Hindlimb muscle (tissue), 1 donor: ENCODE results near the gene AHCYL2. TPM values are rescaled to one million over a fixed set of nuclear protein-coding genes. Genes with fewer than 3 reads are reported as not detected.
"Not testable (repeated sequence)": the region's sequence is repeated elsewhere in the genome, so short reads cannot be mapped to it uniquely, and the experiment has no call there.

Experiments
- DNase-seq: peaks from one replicate; pipeline ENCODE4 v3.0.0-alpha.2; 2013
- polyA plus RNA-seq: library from polyadenylated mRNA; unstranded; fragments of 120-200 nt; gene quantifications from one replicate; pipeline ENCODE4 v1.2.1, GENCODE V29; 2013; ENCODE audit not compliant: insufficient read length

AHCYL2 gene
- polyA plus RNA-seq, 1 donor, result 19.1 TPM

DNA sequence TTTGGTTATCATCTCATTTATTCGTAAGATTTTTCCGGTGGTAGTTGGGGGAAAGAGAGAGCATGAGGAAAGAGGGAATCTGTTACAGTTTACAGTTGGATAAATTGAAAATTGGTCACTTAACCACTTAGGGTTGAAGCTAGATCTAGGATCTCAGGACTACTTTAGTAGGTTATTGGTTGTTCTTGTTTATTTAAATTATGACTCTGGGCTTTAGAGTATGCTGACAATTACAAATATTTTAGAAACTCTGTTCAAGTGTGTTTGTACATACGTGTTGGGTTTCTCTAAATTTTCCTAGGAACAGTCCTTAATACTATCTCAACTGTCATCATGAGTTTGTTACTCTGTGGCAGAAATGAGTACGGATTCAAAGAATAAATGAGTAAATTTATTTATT is 160.8 kb downstream of the AHCYL2 start:
- no peak for DNase-seq

DNA sequence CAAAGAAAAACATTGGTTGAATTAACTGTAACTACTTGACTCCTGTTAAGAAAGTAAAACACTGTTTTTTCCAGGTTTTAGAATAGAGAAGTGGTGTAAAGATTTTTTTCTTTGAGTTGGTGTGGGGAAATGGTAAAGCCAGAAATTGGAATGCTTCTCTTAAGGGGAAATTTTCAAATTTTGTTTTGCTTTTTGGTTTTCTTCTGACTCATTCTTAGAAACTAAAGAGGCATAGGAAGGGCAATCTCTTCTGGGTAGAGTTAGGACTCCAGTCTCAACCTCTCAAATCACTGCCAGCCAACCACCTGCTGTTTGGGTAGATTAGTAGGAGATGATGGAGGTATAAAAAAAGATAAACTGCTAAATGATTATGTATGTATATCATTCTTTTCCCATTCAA is 161.7 kb downstream of the AHCYL2 start:
- DNase-seq, result no peak

DNA sequence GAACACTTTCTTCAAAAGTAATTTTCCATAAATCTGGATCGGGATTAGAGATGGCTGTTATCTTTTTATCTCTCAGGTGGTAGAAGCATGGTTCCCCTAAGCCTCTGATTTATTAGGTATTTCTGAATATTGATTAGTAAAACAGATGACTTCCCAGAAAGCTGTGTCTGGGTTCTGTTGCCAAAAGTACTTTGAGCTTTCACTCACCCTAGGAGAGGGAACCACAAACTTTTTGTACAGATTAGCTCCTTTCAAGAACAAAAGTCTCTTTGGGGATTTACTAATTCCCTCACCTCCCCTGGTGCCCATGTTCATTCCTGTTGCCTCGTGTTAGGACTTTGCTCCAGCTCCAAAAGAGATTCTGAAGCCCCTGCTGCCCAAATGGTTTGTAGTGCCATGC is 162.7 kb downstream of the AHCYL2 start:
- DNase-seq, result no peak

DNA sequence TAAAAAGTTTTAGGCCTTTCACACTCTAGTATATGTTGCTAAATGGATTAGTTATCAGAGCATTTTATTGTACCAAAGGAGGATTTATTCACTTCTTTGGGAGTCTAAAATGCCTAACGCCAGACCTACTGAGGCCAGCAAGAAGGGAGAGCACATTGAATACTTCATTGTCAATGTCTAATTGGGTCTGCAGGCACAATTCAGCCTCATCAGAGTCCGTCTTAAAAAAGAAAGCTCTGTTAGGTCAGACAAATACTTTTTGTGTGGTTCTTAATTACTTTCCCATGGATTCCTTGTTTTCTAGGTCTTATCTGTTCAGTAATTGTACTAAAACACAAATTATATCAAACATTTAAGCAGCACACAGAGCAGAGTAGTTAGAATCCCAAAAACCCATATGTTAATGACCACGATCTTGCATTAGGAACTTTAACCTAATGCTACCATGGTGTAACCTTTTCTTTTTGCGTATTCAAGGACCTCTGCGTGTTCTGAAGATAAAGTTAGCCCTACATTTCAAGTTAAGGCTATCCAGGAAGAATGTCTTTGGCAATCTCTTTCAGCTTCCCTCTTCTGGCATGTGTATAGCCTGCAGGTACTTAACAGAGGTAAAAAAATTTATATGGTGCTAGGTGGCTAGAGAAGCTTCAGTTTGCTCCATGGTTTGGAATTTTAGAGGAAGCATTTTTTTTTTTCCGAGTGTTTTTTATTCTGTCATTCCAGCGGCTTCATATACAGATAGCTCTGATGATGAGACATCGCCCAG is 163.7 kb downstream of the AHCYL2 start:
- no peak for DNase-seq

DNA sequence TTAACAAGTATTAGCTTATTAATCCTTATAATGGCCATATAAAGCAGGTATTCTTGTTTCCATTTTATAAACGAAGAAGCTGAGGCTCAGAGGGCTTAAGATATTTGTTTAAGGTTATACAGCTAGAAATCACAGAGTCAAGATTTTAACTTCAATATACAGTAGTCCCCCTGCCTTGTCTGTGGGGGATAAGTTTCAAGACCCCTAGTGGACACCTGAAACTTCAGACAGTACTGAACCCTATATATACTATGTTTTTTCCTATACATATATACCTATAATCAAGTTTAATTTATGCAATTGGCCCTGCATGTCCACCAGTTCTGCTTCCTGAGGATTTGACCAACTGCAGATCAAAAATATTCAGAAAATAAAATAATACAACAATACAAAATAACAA is 165.0 kb downstream of the AHCYL2 start:
- no peak for DNase-seq

DNA sequence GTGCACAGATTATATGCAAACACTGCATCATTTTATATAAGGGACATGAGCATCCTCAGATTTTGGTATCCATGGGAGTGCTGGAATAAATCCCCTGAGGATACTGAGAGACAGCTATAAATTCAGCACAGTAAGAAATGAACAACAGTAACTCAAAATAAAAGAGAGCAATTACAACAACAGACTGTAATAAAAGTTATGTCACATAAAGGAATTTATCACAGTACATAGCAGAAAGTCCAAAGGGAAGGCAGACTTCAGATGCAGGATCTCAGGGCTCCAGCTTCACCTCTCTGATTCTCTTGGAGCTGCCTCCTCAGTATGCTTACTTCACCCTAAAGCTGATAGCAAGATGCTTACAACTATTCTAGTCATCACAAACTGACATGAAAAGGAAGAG is 165.5 kb downstream of the AHCYL2 start:
- DNase-seq, result no peak

DNA sequence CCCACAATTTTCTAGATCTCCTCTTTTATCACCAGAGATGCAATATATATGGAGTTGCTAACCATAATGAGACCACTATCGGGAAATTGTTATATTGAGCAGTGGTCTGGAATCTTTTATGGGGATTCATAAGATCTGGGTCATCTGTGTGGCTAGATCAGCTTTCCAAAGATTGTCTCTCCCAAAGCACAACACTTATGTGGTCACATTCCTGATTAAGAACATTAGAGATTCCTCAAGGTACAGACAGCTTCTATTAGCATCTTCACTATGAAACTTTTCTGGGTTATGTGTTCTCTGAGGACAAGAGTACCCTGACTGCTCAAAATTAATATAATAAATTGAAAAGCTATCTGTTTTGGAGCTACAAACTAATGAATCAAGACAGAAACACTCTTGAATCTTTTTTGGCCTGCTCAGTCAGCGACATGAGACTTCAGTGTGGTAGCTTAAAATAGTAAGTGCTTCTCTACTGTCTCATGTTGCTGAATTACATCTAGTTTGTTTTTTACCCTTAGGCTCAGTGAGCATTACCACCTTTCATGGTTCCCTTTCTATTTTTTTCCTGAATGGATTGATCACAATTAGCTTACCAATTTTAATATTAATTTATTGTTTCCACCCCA is 166.8 kb downstream of the AHCYL2 start:
- no peak for DNase-seq

DNA sequence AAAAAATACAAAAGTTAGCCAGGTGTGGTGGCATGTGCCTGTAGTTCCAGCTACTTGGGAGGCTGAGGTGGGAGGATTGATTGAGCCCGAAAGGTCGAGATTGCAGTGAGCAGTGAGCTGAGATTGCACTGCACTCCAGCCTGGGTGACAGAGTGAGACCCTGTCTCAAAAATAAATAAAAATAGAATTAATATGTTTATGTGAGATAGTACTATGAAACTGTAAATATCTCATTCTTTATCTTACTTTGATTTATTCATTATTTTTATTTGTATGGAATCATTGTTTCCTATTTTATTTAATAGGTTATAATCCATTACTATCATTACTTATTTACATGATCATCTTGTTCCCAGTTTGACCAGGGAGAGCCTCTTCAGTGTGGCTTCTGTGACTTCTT is 168.4 kb downstream of the AHCYL2 start:
- no peak for DNase-seq

DNA sequence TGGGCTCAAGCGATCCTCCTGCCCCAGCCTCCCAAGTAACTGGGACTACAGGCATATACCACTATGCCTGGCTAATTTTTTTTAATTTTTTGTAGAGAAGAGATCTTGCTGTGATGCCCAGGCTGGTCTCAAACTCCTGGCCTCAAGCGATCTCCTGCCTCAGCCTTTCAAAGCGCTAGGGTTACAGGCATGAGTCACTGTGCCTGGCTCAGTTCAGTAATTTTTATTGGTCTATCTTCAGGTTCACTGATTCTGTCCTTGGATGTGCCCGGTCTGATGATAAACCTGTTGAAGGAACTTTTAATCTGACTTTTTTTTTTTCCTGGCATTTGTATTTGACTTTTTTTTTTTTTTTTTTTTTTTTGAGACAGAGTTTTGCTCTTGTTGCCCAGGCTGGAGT is 169.3 kb downstream of the AHCYL2 start:
- no peak for DNase-seq

DNA sequence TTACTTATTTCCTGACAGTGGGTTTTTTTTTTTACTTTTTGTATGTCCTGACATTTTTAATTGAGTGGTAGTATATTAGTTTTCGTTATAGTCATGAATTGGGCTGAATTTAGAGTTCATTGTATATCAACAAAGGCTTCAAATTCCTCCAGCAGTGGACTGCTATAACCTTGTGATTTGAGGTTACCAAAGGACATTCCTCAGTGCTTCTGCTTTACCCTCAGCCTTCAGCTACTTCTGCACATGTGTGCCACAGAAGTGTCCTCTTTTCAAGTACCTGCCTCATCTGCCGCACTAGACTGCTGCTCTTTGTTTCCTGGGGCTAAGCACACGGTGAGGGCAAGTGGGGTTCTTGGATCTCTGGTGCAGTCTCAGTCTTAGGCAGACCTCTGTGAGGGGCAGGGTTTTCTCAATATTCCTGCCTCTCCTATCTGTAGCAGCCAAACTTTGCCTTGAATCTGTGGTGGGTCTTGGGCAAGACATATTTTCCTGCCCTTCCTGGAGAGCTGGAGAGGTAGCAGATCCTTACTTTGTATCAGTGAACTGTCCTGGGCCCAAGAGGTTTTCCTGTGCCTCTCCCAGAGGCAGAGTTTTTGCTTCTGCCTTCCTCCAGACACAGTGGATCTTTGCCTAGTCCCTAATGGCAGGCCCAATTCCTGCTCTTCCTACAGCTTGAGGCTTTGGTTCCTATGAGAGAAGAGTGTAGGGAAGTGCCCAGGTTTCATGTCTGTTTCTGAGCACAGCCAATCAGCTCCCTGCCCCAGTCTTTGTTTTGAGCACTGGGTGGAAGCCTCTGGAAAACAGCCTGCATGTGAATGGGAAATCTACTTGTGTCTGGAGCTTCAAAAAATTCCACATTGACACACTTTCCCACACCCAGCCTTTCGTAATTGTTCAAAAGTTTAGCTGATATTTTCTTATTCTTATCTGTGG is 170.4 kb downstream of the AHCYL2 start:
- DNase-seq, result no peak

DNA sequence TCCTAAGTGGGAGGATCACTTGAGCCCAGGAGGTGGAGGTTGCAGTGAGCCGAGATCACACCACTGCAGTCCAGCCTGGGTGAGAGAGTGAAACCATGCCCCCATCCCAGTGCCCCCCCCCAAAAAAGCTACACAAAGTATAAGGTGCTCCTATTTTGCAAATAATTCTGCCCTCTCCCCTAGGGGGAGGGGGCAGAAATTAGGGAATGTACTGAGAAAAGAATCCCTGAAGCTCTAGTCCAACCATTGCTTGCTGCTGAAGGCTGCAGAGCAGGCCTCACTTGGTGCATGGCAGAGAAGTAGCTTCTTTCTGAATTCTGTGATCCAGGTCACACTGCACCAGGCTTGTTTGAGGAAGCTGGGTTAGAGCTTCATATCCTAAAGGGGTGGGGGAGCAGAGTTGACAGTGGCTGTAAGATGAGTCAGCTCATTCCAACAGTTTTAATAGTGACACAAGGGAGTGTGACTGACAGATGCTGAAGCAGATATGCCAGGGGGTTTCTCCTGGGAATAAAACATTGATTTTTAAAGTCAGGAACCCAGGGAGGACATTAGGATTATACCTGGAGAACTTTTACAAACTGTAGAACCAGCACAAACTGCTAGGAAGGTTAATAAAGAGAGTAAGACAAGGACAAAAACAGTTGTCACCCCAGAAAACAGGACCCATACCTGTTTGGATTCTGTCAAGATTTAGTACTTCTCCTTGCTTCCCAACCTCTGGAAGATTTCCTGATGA is 176.6 kb downstream of the AHCYL2 start:
- DNase-seq, result no peak

DNA sequence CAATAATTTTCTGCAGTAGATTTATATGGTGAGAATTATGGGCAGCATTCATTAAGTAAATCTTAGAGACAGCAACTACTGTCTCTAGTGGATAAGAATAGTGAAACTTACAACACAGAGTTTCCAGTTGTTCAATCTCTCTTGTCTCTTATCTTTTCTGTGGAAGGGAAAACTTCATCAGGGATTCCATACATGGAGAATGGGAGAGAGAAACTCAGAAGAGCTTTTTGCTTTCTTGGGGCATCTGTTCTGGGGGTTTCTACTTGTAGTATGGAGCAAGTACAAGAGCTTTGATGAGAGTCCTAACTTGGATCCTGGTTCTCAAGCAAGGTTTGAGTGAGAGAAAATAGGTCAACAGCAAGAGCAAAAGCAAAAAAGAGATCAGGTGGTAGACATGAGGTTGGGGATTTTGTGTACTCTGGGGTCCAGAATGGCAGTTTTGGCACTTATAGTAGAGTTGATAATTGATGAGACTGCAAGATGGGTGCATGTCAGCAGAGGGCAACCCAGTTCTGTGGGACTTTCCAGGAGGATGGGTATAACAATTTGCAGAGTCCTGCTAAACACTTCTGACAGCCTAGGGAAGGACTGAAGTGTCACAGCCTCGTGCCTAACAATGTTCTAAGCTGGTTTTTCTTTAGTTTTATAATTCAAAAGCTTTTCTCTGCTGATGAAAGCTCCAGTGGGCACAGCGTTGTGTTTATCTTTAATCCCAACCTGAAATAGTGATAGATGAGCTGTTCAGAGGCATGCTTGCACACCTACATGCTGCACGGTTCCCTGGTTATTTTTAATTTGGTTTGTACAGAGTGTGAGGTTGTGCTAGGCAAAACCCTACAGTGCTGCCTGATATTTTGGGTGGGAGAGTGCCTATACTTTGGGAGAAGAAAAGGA is 177.4 kb downstream of the AHCYL2 start:
- DNase-seq, result no peak

DNA sequence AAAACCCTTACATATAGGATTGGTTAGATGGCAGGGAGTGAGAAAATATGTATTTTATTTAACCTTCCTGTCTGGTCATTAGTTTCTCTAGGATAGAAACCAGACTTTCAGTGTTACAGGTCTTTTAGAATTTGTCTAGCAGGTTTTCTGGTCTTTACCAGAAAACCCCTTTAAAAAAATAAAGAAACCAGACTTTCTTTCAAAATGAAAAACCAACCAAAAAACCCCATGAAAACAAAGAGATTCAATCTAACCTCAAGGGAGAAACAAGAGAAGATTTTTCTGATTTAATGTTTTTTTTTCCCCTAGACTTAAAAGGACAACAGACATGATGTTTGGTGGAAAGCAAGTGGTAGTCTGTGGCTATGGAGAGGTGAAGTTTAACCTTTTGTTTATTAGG is 180.7 kb downstream of the AHCYL2 start:
- DNase-seq, result no peak

DNA sequence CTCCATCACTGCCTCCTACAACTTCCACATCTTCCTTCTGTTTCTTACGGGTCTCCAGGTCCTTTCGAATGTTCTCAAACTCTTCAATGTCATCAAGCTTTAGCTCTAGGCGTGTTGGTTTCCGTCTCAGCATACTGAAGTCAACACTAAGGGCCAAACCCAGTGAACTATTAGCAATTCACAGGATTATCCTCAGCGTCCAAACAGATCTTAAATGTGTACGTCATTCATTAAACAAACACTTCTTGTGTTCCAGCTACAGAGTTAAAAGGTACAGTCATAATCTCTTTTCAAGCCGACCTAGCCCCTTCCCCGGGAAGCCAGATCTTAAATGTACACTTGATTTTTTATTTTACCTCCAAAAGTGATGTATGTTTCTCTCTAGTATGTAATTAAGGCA is 185.4 kb downstream of the AHCYL2 start:
- DNase-seq, result not testable (repeated sequence)

DNA sequence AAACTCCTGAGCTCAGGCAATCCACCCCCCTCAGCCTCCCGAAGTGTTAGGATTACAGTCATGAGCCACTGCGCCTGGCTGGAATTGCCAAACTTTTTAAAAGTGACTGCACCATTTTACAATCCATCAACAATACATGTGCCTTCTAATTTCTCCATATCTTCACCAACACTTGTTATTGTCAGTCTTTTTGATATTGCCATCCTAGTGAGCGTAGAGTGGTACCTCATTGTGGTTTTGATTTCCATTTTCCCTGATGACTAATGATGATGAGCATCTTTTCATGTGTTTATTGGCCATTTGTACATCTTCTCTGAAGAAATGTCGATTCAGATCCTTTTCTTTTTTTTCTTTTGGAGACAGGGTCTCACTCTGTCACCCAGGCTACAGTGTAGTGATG is 187.7 kb downstream of the AHCYL2 start:
- DNase-seq, result no peak

DNA sequence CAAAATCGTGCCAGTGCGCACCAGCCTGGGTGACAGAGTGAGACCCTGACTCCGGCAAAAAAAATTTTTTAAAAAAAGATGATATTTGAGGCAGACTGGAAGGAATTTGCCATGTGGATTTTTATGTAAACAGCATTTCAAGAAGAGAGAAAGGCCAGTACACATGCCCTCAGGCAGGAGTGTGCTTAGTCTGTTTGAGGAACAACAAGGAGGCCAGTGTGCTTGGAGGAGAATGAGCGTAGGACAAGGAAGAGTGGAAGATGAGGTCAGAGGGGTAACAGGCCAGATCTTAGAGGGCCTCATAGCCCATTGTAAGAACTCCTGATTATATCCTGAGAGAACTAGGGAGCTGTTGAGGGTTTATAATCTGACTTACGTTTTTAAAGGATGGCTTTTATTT is 192.2 kb downstream of the AHCYL2 start:
- no peak for DNase-seq

DNA sequence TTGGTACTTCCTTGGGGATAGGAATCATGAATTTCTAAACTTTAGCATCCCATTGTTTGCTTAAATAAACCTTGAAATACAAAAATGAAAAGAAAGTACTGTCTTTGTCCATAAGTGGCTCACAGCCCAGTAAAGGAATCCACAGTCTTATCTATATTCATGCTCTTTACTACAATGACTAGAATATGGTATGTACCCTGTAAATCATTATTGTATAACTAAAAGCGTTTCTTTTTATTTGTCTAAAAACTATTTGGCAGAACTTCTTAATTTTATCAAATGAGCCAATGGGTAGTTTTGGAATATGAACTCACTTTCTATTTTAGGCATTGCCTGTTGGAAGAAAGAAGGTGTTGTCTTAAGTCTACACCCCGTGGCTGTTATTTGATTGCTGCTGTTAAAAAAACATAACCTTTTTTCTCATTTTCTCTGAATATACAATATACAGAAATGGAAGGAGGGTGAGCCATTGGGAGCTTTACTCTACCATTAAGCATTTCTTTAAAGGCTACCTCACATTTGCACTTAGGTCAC is 197.0 kb downstream of the AHCYL2 start:
- no peak for DNase-seq

DNA sequence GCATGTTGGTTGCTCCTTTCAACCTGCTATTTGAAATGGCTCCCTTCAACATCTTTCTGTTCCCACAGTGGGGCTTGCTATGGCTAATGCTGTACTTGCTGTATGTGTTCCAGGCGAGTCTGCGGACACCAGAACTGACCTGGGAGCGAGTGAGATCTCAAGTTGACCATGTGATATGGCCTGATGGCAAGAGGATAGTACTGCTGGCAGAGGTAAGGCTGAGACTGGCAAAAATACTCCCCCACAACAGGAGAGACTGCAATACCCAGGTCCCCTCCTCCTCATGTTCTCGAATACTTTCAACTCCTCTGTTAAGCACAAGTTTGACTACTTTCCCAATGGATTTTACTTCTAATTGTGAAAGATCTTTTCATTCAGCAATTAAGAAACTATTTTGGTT is 197.9 kb downstream of the AHCYL2 start:
- DNase-seq, result no peak

DNA sequence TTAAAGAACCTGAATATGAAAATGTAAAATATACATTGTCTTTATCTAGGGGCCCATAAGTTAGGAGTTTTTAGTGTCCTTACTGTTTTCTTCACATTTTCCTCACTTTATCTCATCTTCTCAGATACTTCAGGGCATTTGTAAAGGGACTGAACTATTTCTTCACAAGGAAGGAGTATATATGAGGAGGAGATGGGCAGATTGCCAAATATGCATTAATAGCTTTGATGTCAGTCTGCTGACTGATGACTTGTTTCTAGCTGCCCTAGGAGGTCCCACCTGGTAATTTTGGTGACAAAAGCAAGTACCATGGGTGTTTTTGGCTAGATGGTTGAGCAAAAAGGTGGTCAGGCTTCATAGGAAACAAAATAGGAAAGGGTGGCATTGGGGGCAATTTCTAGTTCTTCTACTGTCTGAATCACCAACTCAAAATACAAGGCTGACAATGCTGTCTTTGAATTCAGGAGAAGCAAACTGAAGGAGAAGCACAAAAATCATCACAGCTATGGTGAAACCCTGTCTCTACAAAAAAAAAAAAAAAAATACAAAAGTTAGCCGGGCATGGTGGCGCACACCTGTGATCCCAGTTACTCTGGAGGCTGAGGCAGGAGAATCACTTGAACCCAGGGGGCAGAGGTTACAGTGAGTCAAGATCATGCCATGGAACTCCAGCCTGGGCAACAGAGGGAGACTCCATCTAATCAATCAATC is 199.0 kb downstream of the AHCYL2 start:
- no peak for DNase-seq

DNA sequence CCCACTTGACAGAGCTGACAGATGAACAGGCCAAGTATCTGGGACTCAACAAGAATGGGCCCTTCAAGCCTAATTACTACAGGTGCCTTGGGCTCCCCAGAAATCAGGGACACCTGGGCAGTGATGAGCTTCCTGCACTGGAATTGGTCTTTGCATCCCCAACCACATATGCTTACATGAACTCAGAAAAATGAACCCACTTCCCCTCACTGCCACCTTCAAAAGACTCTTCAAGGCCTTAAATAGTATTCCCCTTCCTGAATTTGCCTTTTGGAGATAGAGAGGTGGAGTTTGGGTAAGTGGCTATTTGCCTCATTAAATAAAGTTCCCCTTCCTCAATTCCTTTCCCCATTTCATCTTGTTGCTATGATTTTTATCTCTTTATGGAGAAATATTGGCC is 201.7 kb downstream of the AHCYL2 start:
- DNase-seq, result no peak
